Effector CD4-positive, alpha-beta T cell (primary cell): ENCODE measurements around the gene PTPRM.

ENCODE experiments used
- DNase-seq: peaks from one replicate; pipeline ENCODE4 v3.0.0-alpha.2; 2020

PTPRM gene

DNA sequence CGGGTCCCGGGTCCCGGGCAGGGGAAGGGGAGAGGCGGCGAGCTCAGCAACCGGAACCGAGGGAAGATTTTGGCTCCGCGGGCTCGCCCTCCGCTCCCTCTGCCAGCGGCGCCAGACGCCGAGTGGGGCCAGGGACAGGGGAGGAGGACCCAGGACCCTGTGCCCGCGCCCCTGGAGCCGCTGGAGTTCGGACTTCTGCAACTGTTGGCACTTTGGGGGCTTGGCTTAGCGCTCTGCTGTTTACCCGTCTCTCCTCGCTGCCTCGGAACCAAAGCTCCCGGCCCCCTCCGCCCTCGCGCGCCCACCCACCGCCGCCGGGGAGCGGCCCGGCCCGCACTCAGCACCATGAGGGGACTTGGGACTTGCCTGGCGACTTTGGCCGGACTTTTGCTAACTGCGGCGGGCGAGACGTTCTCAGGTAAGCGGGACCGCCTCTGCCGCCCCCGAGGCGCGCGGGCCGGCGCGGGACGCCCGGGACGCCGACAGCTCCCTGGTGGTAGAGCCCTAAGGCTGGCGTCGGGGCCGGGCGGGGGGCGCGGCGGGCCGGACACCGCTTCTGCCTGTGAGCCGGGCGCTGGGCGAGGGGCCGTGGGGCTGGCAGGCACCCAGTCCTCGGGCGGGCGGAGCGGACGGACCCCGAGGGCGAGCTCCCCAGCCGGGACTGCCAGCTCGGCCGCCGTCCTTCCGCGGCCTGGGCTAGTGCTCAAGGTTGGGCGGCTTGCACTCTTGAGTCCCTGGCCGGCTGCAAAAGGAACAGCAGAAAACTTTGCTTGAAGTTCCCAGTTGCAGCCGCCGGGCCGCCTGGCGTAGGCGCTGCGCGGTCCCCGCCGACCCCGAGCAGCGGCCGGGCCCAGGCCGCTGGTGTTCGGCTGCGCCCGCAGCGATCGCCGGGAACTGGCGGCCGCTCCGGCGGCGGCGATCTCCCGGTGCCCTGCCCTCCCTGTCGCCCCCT is 634 bp downstream of the PTPRM start:
- no peak for DNase-seq

DNA sequence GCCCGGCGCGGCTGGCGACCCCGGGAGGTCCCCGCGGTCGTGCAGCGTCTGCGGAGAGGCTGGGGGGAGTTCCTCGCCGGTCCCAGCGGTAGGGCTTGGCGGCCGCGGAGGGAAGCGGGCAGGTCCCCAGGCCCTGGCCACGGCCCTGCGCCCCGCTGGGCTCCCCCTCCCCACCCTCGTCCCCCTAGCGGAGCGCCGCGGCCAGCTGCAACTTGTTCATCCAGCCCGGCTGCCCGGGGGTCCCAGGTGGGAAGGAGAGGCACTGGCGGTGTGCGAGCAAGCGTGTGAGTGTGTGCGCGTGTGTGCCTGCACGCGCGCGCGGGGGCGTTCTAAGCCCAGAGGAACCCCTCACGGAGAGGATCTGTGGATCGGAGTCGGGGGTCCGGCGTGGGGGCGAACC is 1.3 kb downstream of the PTPRM start:
- no peak for DNase-seq

DNA sequence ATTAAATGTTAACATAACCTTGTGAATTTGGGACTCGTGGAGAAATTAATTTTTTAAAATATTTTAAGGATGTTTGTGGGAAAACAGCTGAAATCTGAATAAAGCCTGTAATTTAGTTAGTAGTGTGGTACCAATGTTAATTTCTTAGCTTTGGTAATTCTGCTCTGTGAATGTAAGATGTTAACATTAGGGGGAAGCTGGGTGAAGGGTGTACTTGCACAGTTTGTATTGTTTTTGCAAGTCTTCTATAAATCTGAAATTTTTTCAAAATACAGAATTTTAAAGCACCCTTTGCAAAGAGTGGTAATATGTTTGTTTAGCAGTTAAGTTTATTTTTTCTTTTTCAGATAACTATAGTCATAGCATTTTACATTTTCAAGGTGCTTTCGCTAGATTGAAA is 4.5 kb downstream of the PTPRM start:
- DNase-seq: no peak

DNA sequence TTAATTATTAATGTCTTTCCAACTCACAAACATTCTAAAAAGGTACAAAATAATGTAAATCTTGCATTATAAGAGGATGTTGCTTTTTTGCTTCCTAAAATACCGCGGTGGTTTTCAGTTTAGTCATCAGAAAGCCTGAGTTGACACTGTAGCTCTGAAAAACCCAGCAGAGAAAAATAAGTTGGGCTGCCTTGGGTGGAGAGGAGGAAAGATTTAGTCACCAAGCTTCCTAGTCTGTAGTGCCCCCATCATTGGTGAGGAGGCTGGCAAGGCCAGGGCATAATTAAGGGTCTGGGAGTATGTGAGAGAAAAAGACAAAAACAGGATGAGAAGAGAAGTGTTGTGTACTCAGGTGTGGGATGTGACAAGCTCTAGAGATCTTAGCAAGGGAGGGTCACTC is 5.7 kb downstream of the PTPRM start:
- no peak for DNase-seq

DNA sequence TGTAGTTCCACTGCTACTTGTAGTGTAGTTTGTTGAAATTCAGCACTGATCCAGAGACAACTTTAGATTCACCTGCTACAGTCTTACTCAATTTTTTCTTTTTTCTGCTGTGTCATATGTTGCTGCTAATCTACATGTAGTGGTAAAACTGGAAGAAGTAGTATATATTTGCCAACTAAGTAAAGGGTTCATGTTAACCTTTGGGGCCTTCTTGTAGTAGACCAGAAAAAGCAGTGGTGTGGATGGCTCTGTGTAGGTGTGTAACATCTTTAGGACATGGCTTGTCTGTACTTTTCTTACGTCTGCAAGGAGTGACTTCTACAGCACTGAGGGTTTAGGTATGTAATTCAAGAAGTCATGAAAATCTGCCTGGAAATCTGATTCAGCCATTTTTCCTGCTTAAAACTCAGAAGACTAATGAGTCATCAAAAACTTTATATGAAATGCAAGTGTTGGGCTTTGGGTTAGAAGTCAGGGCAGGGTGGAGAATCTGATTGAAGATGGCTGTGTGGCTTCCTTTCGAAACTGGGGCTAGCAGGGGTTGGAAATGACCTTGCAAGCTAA is 8.4 kb downstream of the PTPRM start:
- DNase-seq: no peak

DNA sequence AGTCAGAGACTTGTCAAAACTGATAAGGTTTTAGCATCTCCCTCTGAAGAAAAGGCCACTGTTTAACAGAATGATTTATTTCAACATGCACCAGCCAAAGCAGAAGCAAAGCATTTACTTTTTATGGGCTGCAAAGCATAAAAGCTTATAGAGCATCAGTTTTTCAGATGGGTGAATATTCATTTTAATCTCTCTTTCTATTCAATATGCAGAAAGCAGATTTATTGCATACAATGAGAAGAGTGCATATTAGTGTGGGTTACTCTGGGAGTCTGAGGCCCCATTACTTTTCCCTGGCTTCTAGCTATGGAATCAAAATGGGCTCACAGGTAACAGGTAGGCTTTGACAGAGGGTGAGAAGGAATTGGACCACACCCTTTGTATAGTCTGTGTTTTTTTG is 9.0 kb downstream of the PTPRM start:
- DNase-seq: no peak

DNA sequence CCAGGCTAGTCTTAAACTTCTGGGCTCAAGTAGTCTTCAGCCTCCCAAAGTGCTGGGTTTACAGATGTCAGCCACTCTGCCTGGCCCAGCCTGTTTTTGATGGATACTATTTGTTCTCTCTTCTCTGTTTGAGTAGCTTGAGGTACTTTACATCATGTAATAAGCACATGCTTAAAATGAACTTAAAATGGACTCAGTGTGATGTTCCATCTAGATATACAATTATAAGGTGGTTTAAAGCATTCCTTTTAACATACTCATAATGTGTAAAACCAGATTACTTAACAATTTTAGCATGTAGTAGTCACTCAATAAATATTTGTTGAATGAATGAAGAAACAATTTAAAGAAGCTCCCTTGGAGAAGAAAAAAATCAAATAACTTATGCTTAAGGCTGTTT is 9.6 kb downstream of the PTPRM start:
- no peak for DNase-seq

DNA sequence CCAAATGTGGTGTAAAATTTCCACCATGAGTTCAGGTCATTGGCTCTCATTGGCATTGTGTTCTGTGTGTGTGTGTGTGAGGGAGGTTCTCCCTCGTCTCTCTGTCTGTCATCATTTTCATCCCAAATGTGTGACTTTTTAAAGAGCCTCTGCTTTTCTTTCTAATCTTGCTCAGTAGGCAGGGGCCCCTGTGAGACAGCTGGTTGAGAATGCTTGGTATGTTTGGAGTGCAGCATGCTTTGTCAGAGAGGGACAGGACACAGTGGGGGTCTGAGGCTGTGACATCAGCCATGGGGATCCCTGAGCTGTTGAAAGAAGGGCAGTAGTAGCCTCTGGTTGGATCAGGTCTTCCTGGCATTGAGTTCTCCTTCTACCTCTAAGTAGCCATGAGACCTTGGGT is 10.6 kb downstream of the PTPRM start:
- DNase-seq: no peak

DNA sequence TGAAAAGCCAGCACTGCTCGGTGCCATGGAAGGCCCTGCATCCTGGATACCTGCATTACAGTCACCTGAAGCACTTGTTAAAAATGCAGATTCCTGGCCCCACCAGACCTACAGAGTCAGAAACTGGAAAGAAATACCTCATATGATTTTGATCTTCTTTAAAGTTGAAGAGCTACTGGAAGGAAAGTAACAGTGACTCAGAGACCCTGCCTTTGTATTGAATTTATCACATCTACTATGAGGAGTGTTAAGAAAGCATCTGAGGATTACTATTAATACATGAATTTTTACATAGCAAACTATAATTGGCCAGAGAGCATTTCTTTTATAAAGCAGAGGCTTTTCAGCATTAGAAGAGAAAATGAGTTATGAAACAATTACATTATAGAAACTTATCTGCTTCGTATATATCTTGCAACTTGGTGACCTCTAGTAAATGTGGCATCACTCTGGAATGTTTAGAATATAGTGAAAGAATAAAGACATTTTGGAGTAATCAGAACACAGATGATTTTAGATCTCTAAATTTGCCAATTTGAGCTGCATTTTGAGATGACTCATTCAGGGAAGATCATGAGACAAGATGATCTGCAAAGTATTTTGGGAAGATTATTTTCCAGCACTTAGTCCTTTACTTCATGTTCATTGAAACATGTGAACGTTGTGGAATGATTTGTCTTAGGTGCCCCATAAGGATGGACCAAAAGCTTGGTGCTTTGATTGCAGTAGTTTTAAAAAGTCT is 12.2 kb downstream of the PTPRM start:
- no peak for DNase-seq

DNA sequence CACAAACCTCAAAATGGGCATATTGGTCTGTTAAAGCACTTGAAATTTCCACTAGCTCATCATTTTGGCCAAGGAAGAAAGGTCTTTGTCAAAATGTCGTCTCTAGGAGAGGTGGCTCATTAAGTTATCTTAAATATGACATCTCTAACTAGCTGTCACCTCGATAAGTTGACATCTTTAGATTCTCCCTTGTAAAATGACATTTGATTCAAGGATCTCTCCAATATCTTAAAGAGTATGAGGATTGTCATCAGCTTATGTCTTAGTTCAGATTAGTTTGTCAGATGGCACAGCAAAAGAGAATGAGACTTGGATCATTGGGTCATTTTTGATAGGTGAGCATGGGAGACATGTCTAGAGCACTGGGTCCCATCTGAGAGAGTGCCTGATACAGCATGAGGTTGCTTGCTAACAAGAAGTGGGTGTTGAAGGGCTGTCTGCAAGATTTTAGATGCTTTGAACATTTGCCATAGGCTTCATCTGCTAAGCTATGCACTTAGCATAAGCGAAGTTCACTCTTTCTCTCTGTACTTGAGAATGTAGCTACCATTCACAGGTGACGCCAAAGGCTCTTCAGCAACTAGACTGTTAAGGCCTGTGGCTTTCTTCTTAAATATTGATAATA is 12.9 kb downstream of the PTPRM start:
- no peak for DNase-seq

DNA sequence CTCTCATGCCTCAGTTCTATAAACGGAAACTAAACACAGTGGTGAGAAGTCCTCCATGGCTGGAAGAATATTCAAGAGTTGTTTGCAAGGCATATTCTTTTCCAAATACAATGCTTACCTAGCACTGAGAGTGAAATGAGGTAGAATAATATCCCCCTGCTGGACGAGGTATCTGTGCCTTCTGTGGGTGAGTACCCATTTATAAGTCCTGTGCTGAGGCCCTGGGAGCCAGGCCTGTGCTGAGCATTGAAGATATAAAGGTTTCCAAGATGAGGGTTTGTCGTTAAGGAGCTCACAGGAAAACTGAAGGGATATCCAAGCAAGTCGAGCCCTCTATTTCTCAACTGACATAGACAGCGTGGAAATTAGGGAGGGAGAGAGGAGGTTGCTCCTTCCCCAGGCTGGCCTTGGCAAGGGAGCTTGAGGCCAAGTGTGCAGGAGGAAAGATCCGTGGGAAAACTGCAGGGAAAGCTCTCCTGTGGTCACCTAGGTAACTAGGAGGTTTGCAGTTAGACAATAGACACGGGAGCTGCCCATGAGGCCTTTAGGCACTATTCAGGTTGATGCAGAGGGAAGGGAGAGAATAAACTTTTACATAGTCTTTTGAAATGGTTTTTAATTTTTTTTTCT is 17.6 kb downstream of the PTPRM start:
- no peak for DNase-seq

DNA sequence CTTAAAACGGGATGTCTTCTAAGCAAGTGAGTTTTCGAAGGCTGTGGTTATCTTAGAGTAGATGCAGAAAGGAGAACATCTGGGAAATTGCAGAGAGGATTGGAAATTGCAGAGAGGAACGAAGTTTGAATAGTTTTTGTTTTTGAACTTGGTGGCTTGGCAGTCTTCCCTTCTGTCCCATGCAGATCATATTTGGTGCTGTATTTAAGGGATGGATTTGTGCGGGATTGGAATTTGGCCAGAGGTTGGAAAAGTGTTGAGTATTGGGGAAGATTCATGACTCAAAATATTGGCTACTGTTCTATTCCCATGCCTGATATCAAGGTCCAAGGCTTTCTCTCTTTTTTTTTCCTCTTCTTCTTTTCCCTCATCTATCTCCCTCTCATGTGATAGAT is 18.2 kb downstream of the PTPRM start:
- no peak for DNase-seq

DNA sequence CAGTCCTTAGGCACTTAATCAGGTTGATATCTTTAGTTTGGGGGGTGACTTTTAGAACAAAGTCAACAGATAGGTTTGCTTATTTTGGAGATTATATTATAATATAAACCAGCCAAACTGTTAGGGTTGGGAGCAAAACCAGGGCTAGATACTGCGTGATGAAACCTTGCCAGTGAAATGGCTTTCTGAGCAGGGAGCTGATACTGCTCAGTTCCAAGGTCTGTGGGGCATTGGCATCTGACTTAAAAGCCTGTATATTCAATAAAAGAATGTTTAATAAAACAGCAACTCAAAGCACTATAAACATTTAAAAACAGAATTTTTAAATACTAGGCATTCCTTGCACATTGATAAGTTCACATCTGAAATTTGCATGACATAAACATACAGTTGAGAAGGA is 19.3 kb downstream of the PTPRM start:
- no peak for DNase-seq

DNA sequence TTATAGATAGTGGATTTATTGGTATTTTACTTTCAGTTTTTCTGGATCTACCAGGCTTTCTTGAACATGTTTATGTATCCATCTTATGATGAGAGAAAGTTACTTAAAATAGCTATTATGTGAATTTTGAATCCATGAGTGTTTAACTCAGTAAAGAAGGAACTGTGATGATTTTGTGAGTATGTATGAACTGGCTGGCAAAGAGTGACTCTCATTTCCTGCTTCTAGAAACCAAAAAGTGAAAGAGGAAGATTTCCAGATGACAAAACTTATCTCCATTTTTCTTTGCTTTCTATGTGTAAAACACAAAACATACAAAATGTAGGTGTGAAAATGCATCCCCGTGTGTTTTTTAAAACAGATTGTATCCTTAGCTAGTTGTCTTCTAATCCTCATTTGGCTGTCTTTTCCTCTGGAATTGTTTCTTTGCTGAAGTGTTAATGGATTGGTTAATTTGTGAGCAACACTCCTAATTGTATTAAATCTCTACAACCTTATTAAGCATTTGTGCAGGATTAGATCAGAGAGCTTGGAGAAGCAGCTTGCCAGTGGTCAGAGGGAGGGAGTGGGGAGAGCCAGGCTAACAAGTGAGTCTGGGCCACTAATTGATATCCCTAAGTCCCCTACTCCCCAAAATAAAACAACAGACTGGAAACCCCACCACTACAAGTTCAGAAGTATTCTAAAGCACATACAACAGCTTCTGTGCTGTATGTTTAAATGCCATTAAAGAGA is 23.9 kb downstream of the PTPRM start:
- DNase-seq: no peak

DNA sequence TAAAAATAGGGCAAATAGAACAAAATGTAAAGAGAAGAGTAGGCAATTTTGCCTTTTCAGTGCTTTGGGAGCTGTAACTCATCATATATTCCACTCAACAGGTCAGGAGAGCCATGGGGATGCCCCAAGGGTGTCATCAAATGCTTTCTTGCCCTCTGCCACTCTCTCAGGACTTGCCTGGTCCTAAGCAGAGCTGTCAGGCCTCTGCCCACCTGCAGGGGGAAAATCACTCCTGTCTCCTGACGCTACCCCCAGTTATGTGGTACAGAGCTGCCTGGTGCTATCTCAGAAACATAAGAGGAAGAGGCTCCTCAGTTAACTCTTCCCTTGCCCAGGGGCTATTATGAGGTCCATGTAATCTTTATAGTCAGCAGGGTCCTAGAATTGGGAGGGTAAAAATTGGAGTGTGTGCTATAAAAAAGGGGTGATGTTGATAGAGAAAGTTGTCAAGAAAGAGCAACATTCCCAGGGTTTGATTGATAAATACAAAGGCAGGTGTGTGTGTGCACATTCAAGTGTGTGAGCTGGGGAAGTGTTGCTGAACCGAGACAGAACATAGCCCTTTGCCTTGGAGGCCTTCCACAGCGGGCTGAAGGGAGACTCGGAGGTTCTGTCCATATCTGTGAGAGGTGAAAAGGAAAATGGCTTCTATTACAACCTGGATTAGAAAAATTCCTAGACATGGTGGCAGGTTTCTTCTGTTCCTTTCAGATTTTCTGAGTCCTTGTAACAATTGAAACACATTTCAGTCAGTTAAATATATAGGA is 25.4 kb downstream of the PTPRM start:
- DNase-seq: no peak

DNA sequence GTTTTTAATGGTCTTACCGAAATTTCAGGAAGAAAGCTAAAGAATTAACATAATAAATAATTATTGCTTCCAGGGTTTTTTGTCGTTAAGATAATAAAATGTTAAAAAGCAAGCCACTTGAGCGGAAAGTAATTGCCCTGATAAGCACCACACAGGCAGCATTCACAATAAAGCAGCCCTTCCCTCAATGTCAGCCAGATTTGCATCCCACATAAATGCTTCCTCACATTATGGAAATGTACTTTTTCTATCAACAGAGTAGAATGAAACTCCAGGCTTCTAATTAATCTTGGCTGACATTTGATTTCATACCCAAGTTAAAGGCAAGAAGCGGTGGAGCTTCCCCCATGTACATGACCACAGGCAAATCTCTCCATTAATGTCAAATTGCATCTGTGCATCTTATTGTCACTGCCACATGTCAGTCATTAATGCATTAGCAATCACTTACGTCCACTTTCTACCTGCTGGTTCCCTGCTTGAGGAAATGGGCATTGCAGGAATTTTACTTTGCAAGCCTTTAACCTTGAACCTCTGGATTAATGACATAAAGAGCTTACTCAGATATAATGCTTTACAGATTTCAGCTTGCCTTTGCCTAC is 26.2 kb downstream of the PTPRM start:
- DNase-seq: no peak

DNA sequence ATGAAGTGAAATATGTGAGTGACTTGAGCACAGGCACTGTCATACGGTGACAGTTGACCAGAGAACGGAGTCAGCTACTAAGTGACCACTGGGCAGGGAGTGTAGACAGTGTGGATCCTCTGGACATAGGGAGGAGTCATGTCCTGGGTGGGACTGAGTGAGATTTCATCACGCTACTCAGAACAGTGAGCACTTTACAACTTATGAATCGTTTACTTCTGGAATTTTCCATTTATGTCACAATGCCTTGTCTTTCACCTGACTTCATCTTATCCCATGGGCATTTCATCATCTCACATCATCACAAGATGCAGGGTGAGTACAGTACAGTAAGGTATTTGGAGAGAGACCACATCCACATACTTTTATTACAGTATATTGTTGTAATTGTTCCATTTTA is 29.0 kb downstream of the PTPRM start:
- DNase-seq: no peak

DNA sequence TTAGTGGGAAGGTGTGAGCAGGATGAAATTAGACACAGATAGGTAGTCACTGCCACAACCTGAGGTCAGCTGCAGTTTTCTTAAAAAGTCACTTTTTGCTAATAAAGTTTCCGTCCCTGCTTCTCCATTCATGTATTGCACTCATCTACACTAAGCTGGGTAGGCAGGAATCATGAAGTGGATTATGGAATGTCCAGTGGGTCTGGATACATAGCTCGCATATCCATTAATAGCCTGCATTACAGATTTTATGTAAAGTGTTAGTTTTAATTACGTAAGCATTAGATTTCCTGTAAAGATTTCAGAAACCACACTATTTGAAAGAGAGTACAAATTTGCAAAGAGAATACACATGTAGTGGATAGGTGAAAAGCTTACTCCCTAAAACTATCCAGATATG is 30.4 kb downstream of the PTPRM start:
- no peak for DNase-seq

DNA sequence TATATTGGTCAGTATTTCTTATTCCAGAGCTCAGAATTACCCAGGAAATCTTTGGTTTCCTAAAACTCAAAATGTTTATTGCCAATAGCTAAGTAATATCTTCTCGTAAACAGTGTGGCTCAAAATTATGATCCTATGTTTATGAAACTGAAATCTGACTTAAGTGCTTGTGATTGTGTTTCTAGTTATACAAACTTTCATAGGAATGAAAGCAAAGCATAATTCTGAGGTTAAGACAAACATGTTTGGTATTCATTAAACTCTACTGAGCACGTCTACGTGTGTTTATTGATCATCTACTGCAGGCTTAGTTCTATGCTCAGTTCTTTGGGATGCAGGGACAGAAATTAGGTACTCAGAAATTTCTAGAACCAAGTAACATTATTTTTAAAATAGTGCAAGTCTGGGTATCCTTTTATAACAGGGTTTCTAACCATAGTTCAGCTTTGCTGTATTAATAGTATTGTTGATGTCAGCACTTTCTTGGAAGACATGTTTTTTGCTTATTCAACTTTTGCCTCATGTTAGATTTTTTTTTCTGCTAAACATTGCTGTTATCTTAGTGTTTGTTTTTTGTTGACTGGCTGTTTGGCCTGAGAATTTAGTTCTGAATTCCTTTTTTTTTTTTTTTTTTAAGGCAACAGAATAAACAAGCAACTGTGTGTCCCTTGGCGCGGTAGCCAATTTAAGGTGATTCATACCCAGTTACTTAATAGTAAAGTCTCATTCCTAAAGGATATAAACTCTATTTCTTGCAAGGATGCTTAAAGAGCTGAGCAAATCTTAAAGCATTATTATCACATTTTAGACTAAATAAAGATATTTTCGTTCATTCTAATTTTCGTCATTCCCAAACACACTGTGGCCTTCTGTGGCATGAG is 31.3 kb downstream of the PTPRM start:
- DNase-seq: no peak

DNA sequence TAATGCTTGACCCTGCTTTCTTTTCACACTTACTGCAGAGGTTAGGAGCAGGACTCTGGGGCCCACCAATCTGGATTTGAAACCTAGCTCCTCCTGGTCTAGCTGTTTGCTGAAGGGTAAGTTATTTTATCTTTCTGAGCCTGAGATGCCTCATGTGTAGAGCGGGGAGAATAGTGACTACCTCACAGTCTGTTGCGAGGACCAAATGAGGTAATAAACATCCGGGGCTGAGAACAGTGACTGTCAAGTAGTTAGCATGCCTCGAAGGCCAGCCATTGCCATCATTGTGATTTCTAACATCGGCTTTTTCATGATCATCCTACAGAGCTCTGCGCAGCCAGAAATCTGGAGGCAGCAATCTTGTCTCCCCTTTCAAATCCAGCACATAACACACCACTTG is 32.9 kb downstream of the PTPRM start:
- DNase-seq: no peak
